Activated CD4-positive, alpha-beta T cell treated with anti-CD3 and anti-CD28 coated beads for 24 hours (primary cell): Measurements from ENCODE around the gene CFAP73.
"Not testable (repeated sequence)": the region's sequence is repeated elsewhere in the genome, so short reads cannot be mapped to it uniquely, and the experiment has no call there.

ENCODE experiments used
- DNase-seq, 2 donors: peaks; one replicate each; pipeline ENCODE4 v3.0.0-alpha.2; 2020; ENCODE audit warnings: low read depth in 2 of 2

CFAP73 gene

DNA sequence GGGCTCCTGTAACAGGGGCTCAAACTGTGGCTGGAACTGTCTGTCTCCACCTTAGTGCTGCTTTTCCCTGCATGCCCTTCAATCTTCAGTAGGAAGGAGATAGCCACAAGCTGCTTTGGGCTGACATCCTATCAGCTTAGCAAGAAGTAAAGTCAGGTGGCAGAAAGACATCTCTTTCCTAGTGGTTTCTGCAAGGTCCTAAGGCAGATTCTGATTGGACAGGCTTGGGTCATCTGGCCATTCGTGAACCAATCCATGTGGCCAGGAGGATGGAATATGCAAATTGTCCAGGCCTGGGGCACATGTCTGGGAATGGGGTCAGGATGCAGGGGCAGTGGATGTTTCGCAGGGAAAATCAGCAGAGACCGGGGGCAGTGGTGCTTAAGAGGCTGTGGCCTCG lies 41.2 kb downstream of the CFAP73 start:
- DNase-seq = no peak

DNA sequence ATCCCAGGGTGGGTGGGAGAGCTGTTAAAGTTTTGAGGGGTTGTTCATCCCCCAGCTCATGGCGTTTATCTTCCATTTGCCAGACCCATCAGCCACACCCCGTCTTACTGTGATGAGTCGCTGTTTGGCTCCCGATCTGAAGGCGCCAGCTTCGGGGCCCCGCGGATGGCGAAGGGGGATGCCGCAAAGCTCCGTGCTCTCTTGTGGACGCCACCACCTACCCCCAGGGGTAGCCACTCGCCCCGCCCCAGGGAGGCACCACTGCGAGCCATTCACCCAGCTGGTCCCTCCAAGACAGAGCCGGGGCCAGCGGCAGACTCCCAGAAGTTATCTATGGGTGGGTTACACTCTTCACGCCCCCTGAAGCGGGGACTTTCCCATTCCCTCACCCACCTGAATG lies 41.7 kb downstream of the CFAP73 start:
- DNase-seq = no peak

DNA sequence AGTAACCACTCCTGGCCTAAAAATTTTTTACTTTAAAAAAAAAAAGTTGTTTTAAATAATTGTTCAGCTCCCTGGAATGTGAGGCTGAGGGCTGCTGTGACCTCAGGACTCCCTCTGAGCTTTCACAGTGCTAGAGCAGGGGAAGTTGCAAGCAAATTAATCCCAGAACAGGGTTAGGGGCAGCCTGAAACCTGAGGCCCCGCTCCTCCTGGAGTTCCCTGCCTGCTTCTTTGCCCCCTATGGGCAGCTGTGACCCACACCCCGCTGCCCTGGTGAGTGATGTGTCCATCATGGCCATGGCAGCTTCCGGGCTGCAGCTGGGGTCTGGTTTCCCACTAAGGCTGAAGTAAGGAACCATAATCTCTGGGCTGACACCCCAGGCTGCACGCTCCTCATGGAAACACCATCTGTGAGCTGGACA lies 45.5 kb downstream of the CFAP73 start:
- DNase-seq = no peak

DNA sequence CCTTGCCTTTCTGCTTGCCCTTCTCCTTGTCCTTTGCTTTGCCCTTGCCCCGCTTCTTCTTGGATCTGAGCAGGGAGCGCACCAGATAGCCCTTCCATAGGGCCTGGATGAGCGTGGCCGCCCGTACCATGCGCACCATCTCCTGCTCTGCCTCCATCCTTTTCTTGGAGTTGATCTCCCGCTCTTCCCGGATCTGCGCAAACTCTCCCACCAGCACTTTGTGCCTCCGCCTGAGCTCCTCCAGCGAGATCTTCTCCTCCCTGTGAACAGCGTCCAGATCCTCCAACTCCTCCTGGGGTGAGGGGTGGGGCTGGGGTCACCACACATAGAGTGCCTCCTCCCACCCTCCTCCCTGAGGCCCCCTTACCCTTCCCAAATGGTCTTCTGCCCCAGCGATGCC lies 46.1 kb downstream of the CFAP73 start:
- no peak for DNase-seq

DNA sequence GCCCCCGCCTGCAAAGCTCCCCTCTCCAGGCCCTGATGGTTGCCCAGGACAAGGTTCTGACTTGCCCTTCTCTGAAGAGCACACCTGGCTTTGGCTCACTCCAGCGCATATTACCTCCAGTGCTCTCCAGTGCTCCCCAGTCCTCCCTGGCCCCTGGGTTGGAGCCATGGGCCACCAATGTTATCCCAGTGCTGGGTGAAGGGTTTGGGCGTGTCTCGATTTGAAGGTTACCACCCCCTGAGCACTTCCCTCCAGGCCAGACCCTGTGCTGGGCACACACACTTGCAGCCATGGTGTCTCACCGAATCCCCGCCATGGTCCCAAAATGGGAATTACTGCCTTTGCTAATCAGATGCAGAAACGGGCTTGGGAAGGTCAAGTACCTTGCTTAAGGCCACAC lies 47.1 kb downstream of the CFAP73 start:
- DNase-seq = no peak

- DNase-seq = peak; percentile 29 to 35
These were observed 47.5 kb downstream of the CFAP73 start for GRCh38 chr12:113196990-113197389.

- DNase-seq = no peak
These were observed 48.1 kb downstream of the CFAP73 start for GRCh38 chr12:113197518-113198077.

DNA sequence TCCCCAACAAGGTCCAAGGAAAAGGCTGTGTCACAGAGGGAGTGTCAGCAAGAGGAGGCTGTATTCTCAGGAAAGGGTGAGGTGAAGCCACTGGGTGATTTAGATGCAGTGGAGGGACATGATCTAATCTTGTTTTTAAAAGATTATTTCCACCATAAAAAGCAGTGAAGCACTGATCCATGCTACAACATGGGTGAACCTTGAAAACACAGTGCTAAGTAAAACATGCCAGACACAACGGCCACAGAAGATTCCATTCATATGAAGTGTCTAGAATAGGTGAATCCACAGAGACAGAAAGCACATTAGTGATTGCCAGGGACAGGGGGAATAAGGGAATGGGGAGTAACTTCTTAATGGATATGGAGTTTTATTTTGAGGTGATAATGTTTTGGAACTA lies 48.8 kb downstream of the CFAP73 start:
- no peak for DNase-seq

DNA sequence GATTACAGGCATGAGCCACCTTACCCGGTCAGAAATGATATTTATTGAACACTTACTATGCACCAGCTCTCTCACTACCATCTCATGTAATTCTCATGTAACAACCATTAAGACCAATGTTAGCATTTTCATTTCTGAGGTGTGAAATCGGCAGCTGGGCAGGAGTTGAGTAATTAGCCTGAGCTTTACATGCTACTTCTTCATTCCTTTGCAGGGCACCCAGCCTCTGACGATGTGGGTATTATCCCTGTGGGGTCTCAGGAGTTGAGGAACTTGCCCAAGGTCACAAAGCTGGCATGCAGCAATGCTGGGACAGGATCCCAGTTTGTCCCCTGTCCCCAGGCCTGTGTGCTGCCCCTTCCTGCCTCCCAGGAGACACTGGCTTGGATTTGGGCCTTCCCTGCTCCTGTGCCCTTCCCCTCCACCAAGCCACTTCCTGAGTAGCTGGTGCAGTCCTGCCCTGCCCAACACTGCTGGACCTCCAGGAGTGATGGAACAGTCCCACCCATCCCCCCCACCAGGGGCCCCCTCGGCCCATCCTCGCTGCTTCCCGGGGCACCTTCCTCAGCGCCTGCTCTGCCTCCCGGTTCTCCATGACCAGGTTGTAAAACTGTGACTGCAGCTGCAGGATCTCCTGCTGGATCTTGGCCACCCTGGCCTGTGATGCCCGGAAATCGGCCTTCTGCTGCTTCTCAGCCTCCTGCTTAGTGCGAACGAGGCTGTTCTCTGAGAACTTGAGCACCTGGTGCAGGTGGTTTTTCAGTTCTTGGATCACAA lies 50.7 kb downstream of the CFAP73 start:
- no peak for DNase-seq

GRCh38 chr12:113201187-113202177 lies 52.0 kb downstream of the CFAP73 start:
- DNase-seq = no peak

DNA sequence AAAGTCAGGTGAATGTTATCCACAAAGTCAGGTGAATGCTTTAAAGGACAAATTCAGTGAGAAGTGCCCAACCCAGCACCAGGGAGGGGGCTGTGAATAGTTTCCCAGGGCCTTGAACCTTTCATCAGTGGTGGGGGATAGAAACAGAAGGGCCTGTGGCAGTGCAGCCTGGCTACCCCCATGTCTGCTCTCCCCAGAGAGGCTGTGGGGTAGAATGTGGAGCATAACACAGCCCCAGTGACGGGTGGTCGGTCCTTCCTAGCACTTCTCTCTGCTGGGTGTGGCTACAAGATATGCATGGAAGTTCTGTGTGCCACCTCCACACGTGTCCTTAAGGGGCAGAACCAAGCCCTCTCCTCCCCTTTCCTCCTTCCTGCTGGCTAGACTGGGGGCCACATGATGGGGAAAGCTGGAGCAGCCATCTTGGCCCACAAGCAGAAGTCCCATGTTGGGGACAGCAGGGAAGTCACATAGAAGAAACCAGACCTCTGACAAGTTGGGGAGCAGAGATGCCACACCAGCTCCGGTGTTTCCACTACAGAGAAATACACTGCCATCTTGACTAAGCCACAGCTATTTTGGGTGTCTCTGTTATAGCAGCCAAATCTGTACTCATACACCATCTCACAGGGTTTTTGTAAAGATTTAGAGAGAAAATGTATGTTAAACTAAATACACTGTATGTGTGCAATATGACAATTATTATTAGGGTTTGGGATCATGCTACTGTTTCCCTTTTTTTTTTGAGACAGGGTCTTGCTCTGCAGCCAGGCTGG lies 53.0 kb downstream of the CFAP73 start:
- DNase-seq = no peak

- DNase-seq = no peak
These were observed 54.6 kb downstream of the CFAP73 start for GRCh38 chr12:113203852-113204760.

- no peak for DNase-seq
These were observed 55.3 kb downstream of the CFAP73 start for GRCh38 chr12:113204804-113205203.

GRCh38 chr12:113206802-113207201 lies 57.3 kb downstream of the CFAP73 start:
- DNase-seq = not testable (repeated sequence)

DNA sequence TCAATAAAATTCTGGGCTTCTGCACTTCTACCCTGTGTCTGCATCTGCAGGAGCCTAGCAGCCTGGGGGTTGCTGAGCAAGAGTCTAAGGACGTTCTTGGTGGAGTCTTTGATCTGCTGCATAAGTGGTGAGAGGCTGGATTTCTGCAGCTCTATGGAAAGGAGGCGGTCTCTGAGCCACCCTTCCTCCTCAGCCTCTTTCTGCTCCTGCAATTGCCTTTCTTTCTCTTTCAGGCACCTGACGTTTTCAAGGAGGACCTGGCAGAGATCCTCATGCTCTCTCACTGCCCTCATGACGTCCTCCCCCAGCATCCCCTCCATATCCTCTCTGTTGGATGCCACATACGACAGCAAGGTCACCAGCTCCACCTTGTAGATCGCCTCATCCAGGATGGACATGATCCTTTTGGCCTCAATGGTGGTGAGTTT lies 58.1 kb downstream of the CFAP73 start:
- DNase-seq = no peak

DNA sequence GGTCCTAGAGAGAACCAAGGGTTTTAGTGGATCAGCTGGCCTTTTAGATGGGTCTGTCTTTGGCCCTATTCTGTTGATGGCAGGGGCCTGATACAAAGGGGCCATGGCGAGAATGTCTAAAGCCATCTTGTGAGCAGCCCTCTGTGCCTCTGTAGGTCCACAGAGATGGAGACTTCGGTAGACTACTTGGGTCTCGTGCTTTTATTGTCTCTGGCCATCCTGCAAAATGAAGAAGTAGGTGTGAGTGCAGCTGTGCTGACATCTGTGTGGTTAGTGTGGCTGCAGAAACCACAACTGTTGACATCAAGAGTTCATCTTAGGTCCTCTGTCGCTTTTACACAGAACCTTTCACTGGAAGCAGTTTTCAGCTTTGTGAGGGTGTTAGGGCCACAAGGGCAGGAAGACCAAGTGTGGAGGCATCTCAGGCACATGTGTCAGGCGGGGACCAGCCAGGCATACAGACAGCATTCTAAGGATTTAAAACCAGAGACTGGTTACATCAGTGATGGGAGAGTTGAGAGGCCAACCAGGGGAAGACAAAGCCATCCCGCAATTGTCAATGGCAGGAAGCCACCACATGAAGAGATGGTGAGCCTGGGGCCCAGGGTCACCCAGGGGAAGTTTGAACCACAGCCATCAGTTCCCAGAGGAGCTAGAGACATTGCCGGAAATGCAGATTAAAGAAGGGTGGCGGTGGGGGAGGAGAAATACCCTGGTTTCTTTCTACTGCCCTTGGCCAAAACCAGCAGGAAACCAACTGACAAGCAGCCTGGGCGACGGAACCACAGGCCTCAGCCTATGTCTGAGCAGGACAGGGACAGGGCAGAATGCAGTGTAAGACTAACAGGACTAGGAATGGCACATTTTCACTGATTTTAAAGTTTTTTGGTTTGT lies 58.8 kb downstream of the CFAP73 start:
- DNase-seq = no peak
